Heart right ventricle (tissue), 16 donors: ENCODE data around the gene ITPR2. TPM values are rescaled to one million over a fixed set of nuclear protein-coding genes. Genes with fewer than 3 reads are reported as not detected.

Experiments
- ATAC-seq, 8 donors: fragments of 200-7000 bp; cut with Tn5 transposase; one replicate each; pipeline ENCODE4 v1.9.1; 2020; ENCODE audit warnings: mild to moderate bottlenecking in 8 of 8, moderate library complexity in 8 of 8, moderate number of reproducible peaks in 1 of 8
- DNase-seq, 2 donors: peaks; one replicate each; pipeline ENCODE4 v3.0.0-alpha.2; 2020
- H3K27ac ChIP-seq, 10 donors: fragments of 200-600 bp; sonication (generic) in 2 of 10; one replicate each; pipeline versions ENCODE4 v1.5.0 to v1.8.0; 2020 to 2022; ENCODE audit warnings: mild to moderate bottlenecking in 3 of 10
- H3K27me3 ChIP-seq, 7 donors: fragments of 200-600 bp; one replicate each; pipeline ENCODE4 v1.8.0; 2021 to 2022; ENCODE audit warnings: mild to moderate bottlenecking in 2 of 7
- H3K36me3 ChIP-seq, 9 donors: fragments of 200-600 bp; sonication (generic) in 1 of 9; one replicate each; pipeline versions ENCODE4 v1.5.0 to v1.8.0; 2020 to 2022; ENCODE audit warnings: mild to moderate bottlenecking in 2 of 9
- H3K4me1 ChIP-seq, 9 donors: fragments of 200-600 bp; sonication (generic) in 1 of 9; one replicate each; pipeline versions ENCODE4 v1.5.0 to v1.8.0; 2020 to 2022; ENCODE audit warnings: mild to moderate bottlenecking in 4 of 9
- H3K4me3 ChIP-seq, 10 donors: fragments of 200-600 bp; sonication (generic) in 2 of 10; one replicate each; pipeline versions ENCODE4 v1.5.0 to v1.8.0; 2020 to 2022; ENCODE audit warnings: mild to moderate bottlenecking in 7 of 10, moderate library complexity in 2 of 10
- H3K9me3 ChIP-seq, 11 donors: fragments of 200-600 bp in 10 of 11; sonication (generic) in 2 of 11; one replicate each; pipeline versions ENCODE4 v1.5.0 to v1.8.0; 2013 to 2022; ENCODE audit warnings: mild to moderate bottlenecking in 2 of 11, control low read depth in 1 of 11, moderate library complexity in 1 of 11
- CTCF ChIP-seq, 9 donors: fragments of 200-600 bp; sonication (generic) in 2 of 9; IDR thresholded peaks; one replicate each; pipeline versions ENCODE4 v1.5.0 to v1.8.0; 2021 to 2022; ENCODE audit warnings: antibody characterized with exemption in 9 of 9, mild to moderate bottlenecking in 5 of 9, moderate library complexity in 1 of 9
- WGBS, 2 donors: extraction: QIAGEN DNeasy Blood & Tissue Kit; methylation state at CpG; one replicate each; pipeline ENCODE4 v1.1.7; 2013; ENCODE audit warnings: inconsistent platforms in 1 of 2; 5-methylcytosine and 5-hydroxymethylcytosine counted together
- intact Hi-C, 10 donors: fragments of 100-400 bp; cut with DNase I; formaldehyde crosslinking; loops; one replicate each; pipeline versions ENCODE4 v1.11.1 to v1.14.2; 2022
- polyA plus RNA-seq, 2 donors: library from polyadenylated mRNA; stranded (reverse); fragments of 200-250 nt; gene quantifications; one replicate each; pipeline ENCODE4 v1.2.3, GENCODE V29; 2013
- total RNA-seq, 10 donors: library from RNA; stranded (reverse); fragmentation: NEBNext Ultra II Directional in 3 of 10; extraction: Animal tissue kit (Norgen Biotek cat#: 25700) in 3 of 10; gene quantifications; one replicate each; pipeline versions ENCODE4 v1.2.1 to v1.2.4, GENCODE V29; 2021 to 2023
- donor health status: Arrhythmogenic right ventricular cardiomyopathy.
- donor health status: ischemic (EF 13 %, LVEDD 7.1; RV severe dilation, severe dysfunction).
- donor health status: healthy with polysubstance abuse.
- donor health status: DM: no; HTN: yes; CAD: no.
- donor health status: DM: no; HTN: no; CAD: no.
- donor health status: ischemic (EF 25% LVEDD 6.9; RV normal size, moderate dysfunction).
- donor health status: ischemic (EF 25% LVEDD 5.7; RV mildly dilated, moderate dysfunction).
- donor health status: healthy.
- donor health status: DM: yes; HTN: yes; CAD: no.
- donor health status: Ischemic cardiomyopathy.
- donor health status: ischemic (EF 35%, LVEDD 5.7; RV mildly dilated, moderate dysfunction).
- donor health status: nonischemic (EF 11% LVEDD 7.7; RV severe dilation, severe dysfunction).
- donor health status: DM: yes; HTN: yes; CAD: no.
- donor health status: PGD.
- donor health status: ischemic (EF 29% LVEDD 5.4; RV normal size, mild dysfunction).
- donor health status: nonischemic (EF 23%, LVEDD 6.1; RV moderate dilation, normal function).

ITPR2 gene
- total and polyA plus RNA-seq, 12 donors: 2.0 to 18.9 (median 14.3) TPM

DNA sequence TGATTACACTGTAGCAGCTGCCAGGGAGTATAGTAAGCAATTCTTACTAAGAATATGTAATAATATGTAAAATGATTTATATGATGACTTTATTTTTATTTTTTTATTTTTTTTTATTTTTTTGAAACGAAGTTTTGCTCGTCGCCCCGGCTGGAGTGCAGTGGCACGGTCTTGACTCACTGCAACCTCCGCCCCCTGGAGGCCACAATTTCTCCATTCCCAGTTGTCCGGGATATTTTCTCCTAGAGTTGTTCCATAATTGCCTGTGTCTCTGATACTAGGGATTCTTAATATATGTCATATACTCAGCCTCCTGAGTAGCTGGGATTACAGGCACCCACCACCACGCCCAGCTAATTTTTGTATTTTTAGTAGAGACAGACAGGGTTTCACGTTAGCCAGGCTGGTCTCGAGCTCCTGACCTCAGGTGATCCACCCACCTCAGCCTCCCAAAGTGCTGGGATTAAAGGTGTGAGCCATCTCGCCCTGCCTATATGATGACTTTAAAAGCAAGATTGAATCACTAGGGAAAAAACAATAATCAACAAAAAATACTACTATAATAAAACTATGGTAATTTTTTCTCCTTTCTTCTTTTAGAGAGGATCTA, 12.2 kb upstream of the ITPR2 start:
- ATAC-seq (peak; percentile 50 to 91 (median 78)), DNase-seq (peak; percentile 58 to 74)
- Histone ChIP-seq H3K4me3 (no peak overlapping the region), H3K27ac (peak overlapping the region in 5 of 10 donors; percentile 14 to 57 (median 42)), H3K4me1 (peaks cover 13 to 21% (median 16%) of the 10 kb centered on the region in 9 donors), H3K36me3 (no peaks in the 10 kb centered on the region), H3K27me3 (no peaks in the 10 kb centered on the region), H3K9me3 (no peaks in the 10 kb centered on the region)
- intact Hi-C loops: no loop called here
- TF ChIP-seq CTCF (IDR thresholded peaks at IDR 0.05): peak; percentile 49 to 84 (median 70)
- 36 to 46% methylated on average over 11 of the region's 11 CpGs for WGBS, 2 donors

DNA sequence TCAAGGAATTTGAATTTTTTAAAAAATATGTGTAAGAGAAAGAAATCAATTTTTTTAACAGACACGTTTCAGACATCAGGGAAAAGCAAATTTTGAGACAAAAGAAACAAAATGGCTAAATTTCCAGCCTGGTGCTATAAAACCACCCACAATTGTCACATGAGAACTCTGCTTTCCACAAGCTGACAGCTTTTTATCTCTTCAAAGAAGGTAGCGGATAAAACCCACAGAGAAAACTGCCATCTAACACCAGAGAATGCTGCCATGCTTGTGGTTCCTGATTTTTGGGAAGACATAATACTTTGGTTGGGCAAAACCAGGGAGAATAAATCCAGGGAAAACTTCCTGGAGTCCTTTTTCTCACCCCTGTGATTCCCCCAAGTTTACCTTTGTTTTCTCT, 10.3 kb upstream of the ITPR2 start:
- WGBS, 2 donors: 90 to 95% methylated on average over 2 of the region's 2 CpGs
- no peaks in the 10 kb centered on the region for H3K36me3 ChIP-seq
- no peaks in the 10 kb centered on the region for H3K9me3 ChIP-seq
- peaks cover 13 to 21% (median 16%) of the 10 kb centered on the region in 9 donors for H3K4me1 ChIP-seq
- no peak for ATAC-seq
- DNase-seq: no peak
- H3K27ac ChIP-seq: no peak overlapping the region
- no peak overlapping the region for H3K4me3 ChIP-seq
- no peaks in the 10 kb centered on the region for H3K27me3 ChIP-seq
- TF ChIP-seq CTCF (IDR thresholded peaks at IDR 0.05): no peak
- intact Hi-C loops: no loop called here

DNA sequence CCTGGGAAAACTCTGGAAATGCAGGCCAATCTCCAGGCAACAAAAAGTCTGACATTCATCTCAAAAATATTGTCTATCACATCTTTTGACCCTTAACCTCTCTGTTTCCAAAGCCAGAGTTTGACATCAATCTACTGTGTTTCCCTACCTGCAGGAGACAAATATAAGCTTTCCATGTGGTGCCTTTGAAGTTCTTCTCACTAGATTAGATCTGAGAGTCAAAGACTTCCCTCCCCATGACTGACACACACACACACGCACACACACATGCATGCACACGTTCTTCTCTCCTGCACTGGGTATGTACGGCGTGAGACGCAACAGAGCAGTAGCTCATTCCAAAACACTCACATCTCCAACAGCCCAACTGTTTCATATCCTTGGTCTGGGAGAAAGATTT, 8.1 kb upstream of the ITPR2 start:
- no peak overlapping the region for H3K4me3 ChIP-seq
- no peak for TF ChIP-seq CTCF (IDR thresholded peaks at IDR 0.05)
- no peaks in the 10 kb centered on the region for H3K36me3 ChIP-seq
- no peaks in the 10 kb centered on the region for H3K27me3 ChIP-seq
- no peak overlapping the region for H3K27ac ChIP-seq
- no peaks in the 10 kb centered on the region for H3K9me3 ChIP-seq
- intact Hi-C loops: no loop called here
- WGBS, 2 donors: 87 to 89% methylated on average over 5 of the region's 5 CpGs
- no peak for ATAC-seq
- peaks cover 8 to 14% (median 10%) of the 10 kb centered on the region in 9 donors for H3K4me1 ChIP-seq
- DNase-seq: no peak

DNA sequence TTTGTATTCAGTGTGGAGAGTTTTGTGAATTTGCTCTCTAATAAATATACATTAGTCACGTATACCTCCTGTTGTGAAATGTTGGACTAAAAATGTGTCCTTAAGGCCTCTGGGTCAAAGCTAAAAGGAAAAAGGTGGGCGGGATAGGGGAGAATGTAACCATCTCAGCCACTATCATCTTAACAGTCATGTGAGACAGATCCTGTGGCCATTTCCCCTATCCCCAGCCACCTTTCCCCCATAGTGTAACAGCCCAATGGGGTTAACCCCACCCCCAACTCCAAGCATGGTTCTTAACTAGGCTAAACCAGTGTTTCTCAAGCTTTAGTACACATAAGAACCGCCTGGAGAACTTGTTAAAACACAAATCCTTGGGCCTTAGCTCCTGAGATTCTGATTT, 6.5 kb upstream of the ITPR2 start:
- 94 to 98% methylated on average over 3 of the region's 3 CpGs for WGBS, 2 donors
- DNase-seq (no peak), ATAC-seq (no peak)
- intact Hi-C loops: loop anchor here in 6 of 10 donors (10.0 kb wide), 4 partner anchors 45 to 175 kb away; partner anchors contain the start of gene TM7SF3 (in 1 of the 6)
- H3K27me3 ChIP-seq: no peaks in the 10 kb centered on the region
- H3K4me1 ChIP-seq: peaks cover 0 to 1% (median 0%) of the 10 kb centered on the region in 9 donors
- H3K27ac ChIP-seq: no peak overlapping the region
- H3K36me3 ChIP-seq: no peaks in the 10 kb centered on the region
- H3K9me3 ChIP-seq: no peaks in the 10 kb centered on the region
- TF ChIP-seq CTCF (IDR thresholded peaks at IDR 0.05): no peak
- no peak overlapping the region for H3K4me3 ChIP-seq
